PC-9 (cell line): ENCODE measurements around the gene UBN2. TPM values are rescaled to one million over a fixed set of nuclear protein-coding genes. Genes with fewer than 3 reads are reported as not detected.
"Not testable (repeated sequence)": the region's sequence is repeated elsewhere in the genome, so short reads cannot be mapped to it uniquely, and the experiment has no call there.

Experiments used
- BruUV-seq: library from RNA; stranded (reverse); fragments of 400-500 nt; replicated peaks from 2 replicates; lab custom pipeline; 2021; lab: Mats Ljungman, UMichigan
- CTCF ChIA-PET: fragments of 300-600 bp; sonication (Branson Sonifier 250); formaldehyde crosslinking; loops from one replicate; lab custom pipeline; 2022; ENCODE audit warnings: antibody characterized with exemption; lab: Charles Lee
- POLR2A ChIA-PET: fragments of 300-600 bp; sonication (Branson Sonifier 250); formaldehyde crosslinking; loops from one replicate; lab custom pipeline; 2022; ENCODE audit warnings: antibody characterized with exemption; ENCODE audit not compliant: unreplicated experiment; lab: Charles Lee
- DNase-seq, 2 experiments: peaks; one replicate each; pipeline versions ENCODE4 v3.0.0 to v3.0.0-alpha.2; 2015 to 2022; ENCODE audit warnings: mixed read lengths in 1 of 2
- H2AFZ ChIP-seq: fragments of 200-600 bp; sonication (generic); 2 replicates; pipeline ENCODE4 v1.8.1; 2017; ENCODE audit warnings: antibody characterized with exemption
- H3F3A ChIP-seq: fragments of 200-600 bp; sonication (generic); 2 replicates; pipeline ENCODE4 v1.8.1; 2017; ENCODE audit warnings: antibody characterized with exemption, mild to moderate bottlenecking, low read depth; ENCODE audit not compliant: insufficient read depth
- H3K27ac ChIP-seq: fragments of 200-600 bp; sonication (generic); 2 replicates; pipeline ENCODE4 v1.6.1; 2016; ENCODE audit warnings: mixed run types
- H3K27me3 ChIP-seq: fragments of 200-600 bp; sonication (generic); 2 replicates; pipeline ENCODE4 v1.6.1; 2016; ENCODE audit warnings: low read depth, mixed run types; ENCODE audit not compliant: insufficient read depth
- H3K36me3 ChIP-seq: fragments of 200-600 bp; sonication (generic); 2 replicates; pipeline ENCODE4 v1.6.1; 2016; ENCODE audit warnings: low read depth, mixed run types
- H3K4me1 ChIP-seq: fragments of 200-600 bp; sonication (generic); replicated peaks from 2 replicates; pipeline ENCODE4 v1.6.1; 2016; ENCODE audit warnings: mixed run types; ENCODE audit not compliant: insufficient read depth
- H3K4me2 ChIP-seq: fragments of 200-600 bp; sonication (generic); 2 replicates; pipeline ENCODE4 v1.6.1; 2017; ENCODE audit warnings: mixed run types
- H3K4me3 ChIP-seq: fragments of 200-600 bp; sonication (generic); 2 replicates; pipeline ENCODE4 v1.6.1; 2016; ENCODE audit warnings: mixed run types
- H3K79me2 ChIP-seq: fragments of 200-600 bp; sonication (generic); 2 replicates; pipeline ENCODE4 v1.6.1; 2017; ENCODE audit warnings: low read depth, mixed run types
- H3K9me2 ChIP-seq: fragments of 200-600 bp; sonication (generic); 2 replicates; pipeline ENCODE4 v1.8.1; 2017; ENCODE audit warnings: mild to moderate bottlenecking; ENCODE audit not compliant: insufficient read depth
- H3K9me3 ChIP-seq: fragments of 200-600 bp; sonication (generic); 2 replicates; pipeline ENCODE4 v1.8.1; 2016; ENCODE audit warnings: low read depth; ENCODE audit not compliant: insufficient read depth
- H4K20me1 ChIP-seq: fragments of 200-600 bp; sonication (generic); 2 replicates; pipeline ENCODE4 v1.8.1; 2017; ENCODE audit not compliant: insufficient read depth
- CTCF ChIP-seq: fragments of 200-600 bp; sonication (generic); conservative IDR thresholded peaks from 2 replicates; pipeline ENCODE4 v1.6.1; 2017; ENCODE audit warnings: mixed run types, antibody characterized with exemption, mild to moderate bottlenecking, moderate library complexity
- EZH2 ChIP-seq: fragments of 200-600 bp; sonication (generic); IDR thresholded peaks from 2 replicates; pipeline ENCODE4 v1.8.0; 2017; ENCODE audit warnings: antibody characterized with exemption, low read depth
- intact Hi-C: fragments of 100-400 bp; cut with micrococcal nuclease; formaldehyde crosslinking; loops from one replicate; pipeline ENCODE4 v1.10.0; 2022; ENCODE audit not compliant: unreplicated experiment
- total RNA-seq: library from RNA; stranded (reverse); gene quantifications from 2 replicates; pipeline ENCODE4 v1.2.3, GENCODE V29; 2021

Gene UBN2
- total RNA-seq, 1 experiment from 2014 or later: 34.1 TPM

GRCh38 chr7:139329119-139329518, 98.1 kb downstream of the UBN2 start:
- Histone ChIP-seq H3K9me3 (no peaks in the 10 kb centered on the region), H3K27ac (no peak overlapping the region), H3K79me2 (no peaks in the 10 kb centered on the region), H3K36me3 (no peaks in the 10 kb centered on the region), H4K20me1 (no peaks in the 10 kb centered on the region), H3K9me2 (no peaks in the 10 kb centered on the region), H2AFZ (no peak overlapping the region), H3K4me1 (no peaks in the 10 kb centered on the region), H3K4me2 (no peak overlapping the region), H3K4me3 (no peak overlapping the region), H3K27me3 (no peaks in the 10 kb centered on the region), H3F3A (0 out of 2 replicates have a peak, but pooled peaks cover 5% of the 10 kb centered on the region)
- no TSS peak for BruUV-seq
- no peak for DNase-seq
- TF ChIP-seq CTCF: no peak
- TF ChIP-seq EZH2: no peak
- intact Hi-C loops: no loop called here
- ChIA-PET POLR2A (no interaction called here), CTCF (no interaction called here)

DNA sequence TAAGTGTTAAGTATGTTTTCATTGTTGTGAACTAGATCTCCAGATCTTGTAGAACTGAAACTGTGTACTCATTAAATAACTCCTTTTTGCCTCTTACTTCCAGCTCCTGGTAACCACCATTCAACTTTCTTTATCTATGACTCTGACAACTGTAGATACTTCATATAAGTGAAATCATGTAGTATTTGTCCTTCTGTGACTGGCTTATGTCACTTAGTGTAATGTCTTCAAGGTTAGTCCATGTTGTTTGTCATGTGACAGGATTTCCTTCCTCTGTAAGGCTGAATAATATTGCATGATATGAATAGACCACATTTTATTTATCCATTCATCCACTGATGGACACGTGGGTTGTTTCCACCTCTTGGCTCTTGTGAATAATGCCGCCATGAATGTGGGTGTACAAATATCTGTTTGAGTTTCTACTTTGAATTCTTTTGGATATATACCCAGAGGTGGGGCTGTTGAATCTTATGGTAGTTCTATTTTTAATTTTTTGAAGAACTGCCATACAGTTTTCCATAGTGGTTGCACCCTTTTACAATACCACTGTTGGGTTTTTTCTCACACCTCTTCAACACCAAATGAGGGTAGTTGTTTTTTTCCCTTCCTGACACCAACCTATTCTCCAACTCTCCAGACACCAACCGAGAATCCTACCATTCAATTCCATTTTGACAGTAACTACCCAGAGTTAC, 99.4 kb downstream of the UBN2 start:
- H3K4me1 ChIP-seq: no peaks in the 10 kb centered on the region
- H2AFZ ChIP-seq: no peak overlapping the region
- H3K36me3 ChIP-seq: no peaks in the 10 kb centered on the region
- no peaks in the 10 kb centered on the region for H4K20me1 ChIP-seq
- POLR2A ChIA-PET: interaction anchor here (0.6 kb wide), 1 partner anchor 1083 kb away, joined by 6 read pairs; no protein-coding TSS in a partner anchor
- H3K79me2 ChIP-seq: no peaks in the 10 kb centered on the region
- H3K4me2 ChIP-seq: no peak overlapping the region
- BruUV-seq: no TSS peak
- CTCF ChIA-PET: no interaction called here
- intact Hi-C loops: no loop called here
- H3K27me3 ChIP-seq: no peaks in the 10 kb centered on the region
- H3K27ac ChIP-seq: no peak overlapping the region
- DNase-seq: no peak
- TF ChIP-seq EZH2 (no peak), CTCF (no peak)
- no peaks in the 10 kb centered on the region for H3K9me2 ChIP-seq
- H3F3A ChIP-seq: 0 out of 2 replicates have a peak, but pooled peaks cover 5% of the 10 kb centered on the region
- no peak overlapping the region for H3K4me3 ChIP-seq
- H3K9me3 ChIP-seq: no peaks in the 10 kb centered on the region

- no TSS peak for BruUV-seq
- H3K4me2 ChIP-seq: no peak overlapping the region
Observed at GRCh38 chr7:139332697-139333359, 101.8 kb downstream of the UBN2 start.

DNA sequence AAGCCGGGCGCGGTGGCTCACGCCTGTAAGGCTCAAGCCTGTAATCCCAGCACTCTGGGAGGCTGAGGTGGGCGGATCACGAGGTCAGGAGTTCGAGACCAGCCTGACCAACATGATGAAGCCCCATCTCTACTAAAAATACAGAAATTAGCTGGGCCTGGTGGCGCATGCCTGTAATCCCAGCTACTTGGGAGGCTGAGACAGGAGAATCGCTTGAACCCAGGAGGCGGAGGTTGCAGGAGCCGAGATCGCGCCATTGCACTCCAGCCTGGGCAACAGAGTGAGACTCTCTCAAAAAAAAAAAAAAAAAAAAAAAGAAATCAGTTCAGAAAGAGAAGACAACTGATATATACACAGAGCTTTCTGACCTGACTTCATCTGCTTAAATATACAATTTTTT, 102.4 kb downstream of the UBN2 start:
- H3K79me2 ChIP-seq, intact Hi-C loops, H3K4me1 ChIP-seq, H3K9me2 ChIP-seq, H3K4me2 ChIP-seq, POLR2A ChIA-PET, H3K36me3 ChIP-seq, H3K27ac ChIP-seq, H3K4me3 ChIP-seq, H3F3A ChIP-seq, DNase-seq, H3K27me3 ChIP-seq, H2AFZ ChIP-seq, H3K9me3 ChIP-seq, BruUV-seq, H4K20me1 ChIP-seq: not testable (repeated sequence)
- CTCF ChIA-PET: interaction anchor here (0.6 kb wide), 1 partner anchor 1108 kb away, joined by 8 read pairs; no protein-coding TSS in a partner anchor

More at GRCh38 chr7:139332697-139333359, 101.8 kb downstream of the UBN2 start:
- no peak for TF ChIP-seq EZH2
- TF ChIP-seq CTCF: no peak
- CTCF ChIA-PET: no interaction called here
- H3K9me2 ChIP-seq: no peaks in the 10 kb centered on the region
- DNase-seq: no peak
- intact Hi-C loops: no loop called here
- H3K4me1 ChIP-seq: no peaks in the 10 kb centered on the region
- H3F3A ChIP-seq: 0 out of 2 replicates have a peak, but pooled peaks cover 5% of the 10 kb centered on the region
- H2AFZ ChIP-seq: no peak overlapping the region
- POLR2A ChIA-PET: no interaction called here
- no peaks in the 10 kb centered on the region for H3K27me3 ChIP-seq
- no peak overlapping the region for H3K4me3 ChIP-seq
- H4K20me1 ChIP-seq: no peaks in the 10 kb centered on the region
- H3K36me3 ChIP-seq: no peaks in the 10 kb centered on the region
- H3K27ac ChIP-seq: no peak overlapping the region
- H3K79me2 ChIP-seq: no peaks in the 10 kb centered on the region
- H3K9me3 ChIP-seq: no peaks in the 10 kb centered on the region
